ENCODE data around the gene FLT3.

DNA sequence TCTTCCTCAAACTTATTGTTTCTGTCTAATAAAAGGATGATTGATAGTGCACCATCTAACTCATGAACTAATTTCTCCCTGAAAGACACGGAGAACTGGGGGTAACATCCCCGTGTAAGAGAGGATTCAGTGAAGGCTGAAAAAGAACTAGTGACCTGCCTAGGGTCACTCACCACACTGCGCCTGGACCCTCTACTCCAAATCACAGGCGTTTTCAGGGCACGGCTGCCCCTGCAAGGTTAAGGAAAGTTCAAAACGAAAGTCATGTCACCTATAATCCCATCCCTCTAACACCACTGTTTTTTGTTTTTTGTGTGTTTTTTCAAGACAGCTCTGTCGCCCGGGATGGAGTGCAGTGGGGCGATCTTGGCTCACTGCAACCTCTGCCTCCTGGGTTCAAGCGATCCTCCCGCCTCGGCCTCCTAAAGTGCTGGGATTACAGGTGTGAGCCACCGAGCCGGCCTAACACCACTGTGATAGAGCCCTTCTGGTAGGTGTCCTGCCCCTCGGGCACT lies 120.6 kb downstream of the FLT3 start:
- TF ChIP-seq, protein P1, sequence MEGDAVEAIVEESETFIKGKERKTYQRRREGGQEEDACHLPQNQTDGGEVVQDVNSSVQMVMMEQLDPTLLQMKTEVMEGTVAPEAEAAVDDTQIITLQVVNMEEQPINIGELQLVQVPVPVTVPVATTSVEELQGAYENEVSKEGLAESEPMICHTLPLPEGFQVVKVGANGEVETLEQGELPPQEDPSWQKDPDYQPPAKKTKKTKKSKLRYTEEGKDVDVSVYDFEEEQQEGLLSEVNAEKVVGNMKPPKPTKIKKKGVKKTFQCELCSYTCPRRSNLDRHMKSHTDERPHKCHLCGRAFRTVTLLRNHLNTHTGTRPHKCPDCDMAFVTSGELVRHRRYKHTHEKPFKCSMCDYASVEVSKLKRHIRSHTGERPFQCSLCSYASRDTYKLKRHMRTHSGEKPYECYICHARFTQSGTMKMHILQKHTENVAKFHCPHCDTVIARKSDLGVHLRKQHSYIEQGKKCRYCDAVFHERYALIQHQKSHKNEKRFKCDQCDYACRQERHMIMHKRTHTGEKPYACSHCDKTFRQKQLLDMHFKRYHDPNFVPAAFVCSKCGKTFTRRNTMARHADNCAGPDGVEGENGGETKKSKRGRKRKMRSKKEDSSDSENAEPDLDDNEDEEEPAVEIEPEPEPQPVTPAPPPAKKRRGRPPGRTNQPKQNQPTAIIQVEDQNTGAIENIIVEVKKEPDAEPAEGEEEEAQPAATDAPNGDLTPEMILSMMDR (IDR thresholded peaks at IDR 0.05), result no peak
- no peak for TF ChIP-seq POLR2A (IDR thresholded peaks at IDR 0.05)

All from sigmoid colon (tissue), 3 donors.